Tibial nerve (tissue), 3 donors: Measurements from ENCODE around the gene EMC9.

Source experiments
- EP300 ChIP-seq, 2 donors: sonication (generic); formaldehyde crosslinking; IDR thresholded peaks; one replicate each; pipeline ENCODE4 v1.6.1; 2017; ENCODE audit warnings: antibody characterized with exemption in 2 of 2, mild to moderate bottlenecking in 1 of 2
- POLR2A ChIP-seq, 2 donors: fragments of 450-650 bp; IDR thresholded peaks; one replicate each; pipeline ENCODE4 v1.6.1; 2017; ENCODE audit warnings: antibody characterized with exemption in 2 of 2, mild to moderate bottlenecking in 2 of 2, moderate library complexity in 2 of 2

DNA sequence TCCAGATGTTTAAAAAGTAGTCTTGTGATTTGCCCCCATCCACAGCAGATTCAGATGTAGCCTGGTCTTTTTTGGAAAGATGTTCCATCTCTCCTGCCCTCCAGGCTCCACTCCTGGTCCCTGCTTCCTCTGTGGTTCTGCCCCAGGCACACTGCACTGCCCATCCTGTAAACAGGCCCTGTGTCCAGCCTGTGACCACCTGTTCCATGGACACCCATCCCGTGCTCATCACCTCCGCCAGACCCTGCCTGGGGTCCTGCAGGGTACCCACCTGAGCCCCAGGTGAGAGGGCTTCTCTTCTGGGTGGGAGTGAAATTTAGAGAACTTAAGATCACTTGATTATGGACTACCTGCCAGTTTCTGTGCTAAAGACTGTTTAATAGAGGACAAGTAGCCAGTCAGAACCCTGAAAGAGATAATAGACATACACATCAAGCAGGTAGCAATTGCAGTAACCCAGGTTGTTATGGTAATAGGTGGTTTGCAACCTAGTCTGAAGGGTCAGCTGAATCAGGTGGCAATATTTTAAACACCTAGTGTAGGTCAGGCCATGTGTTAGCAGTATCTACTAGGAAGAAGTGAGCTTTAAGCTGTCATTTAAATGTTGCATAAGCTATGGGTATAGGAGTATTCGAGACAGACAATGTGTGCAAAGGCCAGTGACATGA lies 8.0 kb upstream of the EMC9 start:
- TF ChIP-seq EP300 (IDR thresholded peaks at IDR 0.05) = no peak
- TF ChIP-seq POLR2A (IDR thresholded peaks at IDR 0.05) = no peak
